ENCODE results near the gene GPR37L1.
"Not testable (repeated sequence)": the region's sequence is repeated elsewhere in the genome, so short reads cannot be mapped to it uniquely, and the experiment has no call there.

The GPR37L1 gene

DNA sequence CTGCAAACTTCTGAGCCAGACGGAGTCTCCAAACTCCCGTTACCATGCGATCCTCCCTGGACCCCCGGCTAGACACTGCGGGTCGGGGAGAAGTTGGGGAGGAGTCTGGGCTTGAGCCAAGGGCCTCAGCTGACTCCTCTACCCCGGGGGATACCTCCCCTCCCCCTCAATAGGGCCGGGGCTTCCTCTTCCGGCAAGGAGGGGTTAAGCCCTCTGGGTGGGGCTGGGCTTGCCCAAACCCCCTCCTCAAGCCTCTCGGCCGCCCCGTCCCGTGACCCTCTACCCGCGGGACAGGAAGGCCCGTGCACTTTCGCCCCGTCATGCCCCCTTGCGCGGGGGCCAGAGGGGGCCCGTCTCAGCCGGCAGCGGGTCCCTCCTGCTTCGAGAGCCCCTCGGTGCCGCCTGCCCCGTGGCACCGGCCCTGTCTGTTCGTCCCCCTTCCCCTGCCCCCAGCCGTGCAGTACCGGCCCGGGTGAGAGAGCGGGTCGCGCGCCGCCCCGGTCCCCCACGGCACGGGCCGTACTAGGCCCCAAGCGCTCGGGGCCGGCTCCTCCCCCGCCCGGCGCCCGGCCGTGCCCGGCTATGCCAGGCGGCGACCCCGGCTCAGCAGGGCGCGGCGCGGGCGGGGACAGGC lies 21.2 kb downstream of the GPR37L1 start:
- TF ChIP-seq, protein P1, sequence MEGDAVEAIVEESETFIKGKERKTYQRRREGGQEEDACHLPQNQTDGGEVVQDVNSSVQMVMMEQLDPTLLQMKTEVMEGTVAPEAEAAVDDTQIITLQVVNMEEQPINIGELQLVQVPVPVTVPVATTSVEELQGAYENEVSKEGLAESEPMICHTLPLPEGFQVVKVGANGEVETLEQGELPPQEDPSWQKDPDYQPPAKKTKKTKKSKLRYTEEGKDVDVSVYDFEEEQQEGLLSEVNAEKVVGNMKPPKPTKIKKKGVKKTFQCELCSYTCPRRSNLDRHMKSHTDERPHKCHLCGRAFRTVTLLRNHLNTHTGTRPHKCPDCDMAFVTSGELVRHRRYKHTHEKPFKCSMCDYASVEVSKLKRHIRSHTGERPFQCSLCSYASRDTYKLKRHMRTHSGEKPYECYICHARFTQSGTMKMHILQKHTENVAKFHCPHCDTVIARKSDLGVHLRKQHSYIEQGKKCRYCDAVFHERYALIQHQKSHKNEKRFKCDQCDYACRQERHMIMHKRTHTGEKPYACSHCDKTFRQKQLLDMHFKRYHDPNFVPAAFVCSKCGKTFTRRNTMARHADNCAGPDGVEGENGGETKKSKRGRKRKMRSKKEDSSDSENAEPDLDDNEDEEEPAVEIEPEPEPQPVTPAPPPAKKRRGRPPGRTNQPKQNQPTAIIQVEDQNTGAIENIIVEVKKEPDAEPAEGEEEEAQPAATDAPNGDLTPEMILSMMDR (conservative IDR thresholded peaks at IDR 0.05; ENCODE audit: control insufficient read depth, insufficient read depth, low read depth, low read length), result no peak
- H3K4me3 ChIP-seq (ENCODE audit: control insufficient read depth, low read depth, low read length), result peak overlapping the region; percentile 76
- no peak for DNase-seq (ENCODE audit: low read depth)

DNA sequence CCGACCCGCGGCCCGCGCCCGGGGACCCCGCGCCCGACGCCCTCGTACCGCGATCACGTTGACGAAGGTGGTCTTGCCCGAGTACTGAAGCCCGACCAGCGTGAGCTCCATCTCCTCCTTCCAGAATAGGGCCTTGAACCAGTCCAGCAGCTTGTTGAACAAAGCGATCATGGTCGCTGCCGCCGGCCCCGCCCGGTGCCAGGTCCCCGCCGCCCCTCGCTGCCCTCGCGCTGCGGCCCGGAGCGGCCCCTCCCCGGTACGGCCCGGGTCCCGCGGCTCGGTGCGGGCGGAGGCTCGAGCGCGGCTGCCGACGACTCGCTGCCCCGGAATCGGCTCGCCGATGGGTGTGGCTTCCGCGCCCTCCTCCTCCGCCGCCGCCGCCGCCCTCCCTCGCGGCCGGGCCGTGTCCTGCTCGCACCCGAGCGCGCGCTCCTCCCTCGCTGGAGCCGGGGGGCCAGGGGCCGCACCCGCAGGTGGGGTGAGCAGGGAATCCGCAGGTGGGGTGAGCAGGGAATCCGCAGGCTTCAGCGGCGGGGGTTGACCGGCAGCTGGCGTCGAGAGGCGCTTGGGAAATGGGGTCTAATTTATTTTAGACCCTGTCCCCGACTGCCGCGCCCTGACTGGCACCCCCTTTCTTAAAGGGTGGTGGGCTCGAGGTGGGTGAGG lies 21.8 kb downstream of the GPR37L1 start, which contains the start of gene ARL8A:
Gene ARL8A (minus strand): TSS at position 336 of the 666 bp plus-strand sequence. CDS start 165 bp downstream, at position 171.
- DNase-seq (ENCODE audit: low read depth), result no peak
- peak within 1 kb of the TSS; percentile 76 for H3K4me3 ChIP-seq (ENCODE audit: control insufficient read depth, low read depth, low read length)
- TF ChIP-seq, protein P1 (conservative IDR thresholded peaks at IDR 0.05; ENCODE audit: control insufficient read depth, insufficient read depth, low read depth, low read length), result no peak

DNA sequence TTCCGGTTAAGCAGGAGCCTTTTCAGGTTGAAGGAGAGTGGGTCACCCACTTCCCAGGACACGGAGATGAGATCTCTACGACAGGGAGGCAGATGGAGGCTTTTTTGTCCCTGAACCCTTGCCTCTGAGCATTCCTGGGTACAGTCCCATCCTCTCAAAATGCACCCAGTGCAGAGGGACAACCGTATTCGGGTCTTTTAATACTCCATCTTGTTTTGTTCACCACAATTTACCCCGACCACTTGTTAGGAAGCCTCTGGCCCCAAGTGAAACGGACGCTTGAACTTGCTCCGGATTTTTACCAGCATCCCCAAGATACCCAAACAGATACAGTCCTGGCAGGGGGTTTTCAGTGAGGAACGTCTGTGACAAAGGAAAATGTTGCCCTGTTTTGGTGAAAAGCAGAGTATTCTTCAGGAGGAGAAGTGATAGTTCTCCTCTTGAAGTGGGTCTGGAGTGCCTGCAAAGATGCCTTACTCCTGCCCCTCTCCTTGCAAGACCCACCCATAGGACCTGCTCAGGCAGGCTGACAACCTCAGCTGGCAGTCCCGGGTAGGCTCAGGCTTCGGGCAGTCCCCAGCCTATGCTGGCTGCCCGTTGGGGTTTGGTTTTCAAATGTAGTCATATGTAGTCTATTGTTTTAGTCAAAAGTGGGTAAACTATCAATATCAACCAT lies 22.5 kb downstream of the GPR37L1 start:
- TF ChIP-seq, protein P1 (conservative IDR thresholded peaks at IDR 0.05; ENCODE audit: control insufficient read depth, insufficient read depth, low read depth, low read length), result no peak
- peak overlapping the region; percentile 50 for H3K4me3 ChIP-seq (ENCODE audit: control insufficient read depth, low read depth, low read length)
- DNase-seq (ENCODE audit: low read depth), result no peak

DNA sequence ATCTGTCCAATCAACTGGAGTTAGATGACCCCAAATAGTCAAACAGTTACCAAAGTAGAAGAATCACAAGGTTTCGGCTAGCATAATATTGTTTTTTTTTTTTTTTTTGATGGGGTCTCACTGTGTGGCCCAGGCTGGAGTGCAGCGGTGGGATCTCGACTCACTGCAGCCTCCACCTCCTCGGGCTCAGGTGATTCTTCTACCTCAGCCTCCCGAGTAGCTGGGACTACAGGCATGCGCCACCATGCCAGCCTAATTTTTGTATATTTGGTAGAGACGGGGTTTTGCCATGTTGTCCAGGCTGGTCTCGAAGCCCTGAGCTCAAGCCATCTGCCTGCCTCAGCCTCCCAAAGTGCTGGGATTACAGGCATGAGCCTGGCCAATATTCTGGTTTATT lies 23.0 kb downstream of the GPR37L1 start:
- DNase-seq (ENCODE audit: low read depth); H3K4me3 ChIP-seq (ENCODE audit: control insufficient read depth, low read depth, low read length): not testable (repeated sequence)

DNA sequence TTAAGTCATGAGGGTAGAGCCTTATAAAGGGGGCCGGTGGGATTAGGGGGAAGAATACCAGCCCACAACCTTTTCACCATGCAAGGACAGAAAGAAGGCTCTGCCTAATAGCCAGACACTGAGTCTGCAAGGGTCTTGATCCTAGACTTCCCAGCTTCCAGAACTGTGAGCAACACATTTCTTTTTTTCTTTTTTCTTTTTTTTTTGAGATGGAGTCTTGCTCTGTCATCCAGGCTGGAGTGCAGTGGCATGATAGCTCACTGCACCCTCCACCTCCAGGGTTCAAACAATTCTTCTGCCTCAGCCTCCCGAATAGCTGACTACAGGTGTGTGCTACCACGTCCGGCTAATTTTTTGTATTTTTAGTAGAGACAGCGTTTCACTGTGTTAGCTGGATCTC lies 23.6 kb downstream of the GPR37L1 start:
- TF ChIP-seq, protein P1 (conservative IDR thresholded peaks at IDR 0.05; ENCODE audit: control insufficient read depth, insufficient read depth, low read depth, low read length), result no peak
- no peak for DNase-seq (ENCODE audit: low read depth)
- H3K4me3 ChIP-seq (ENCODE audit: control insufficient read depth, low read depth, low read length), result no peak overlapping the region

DNA sequence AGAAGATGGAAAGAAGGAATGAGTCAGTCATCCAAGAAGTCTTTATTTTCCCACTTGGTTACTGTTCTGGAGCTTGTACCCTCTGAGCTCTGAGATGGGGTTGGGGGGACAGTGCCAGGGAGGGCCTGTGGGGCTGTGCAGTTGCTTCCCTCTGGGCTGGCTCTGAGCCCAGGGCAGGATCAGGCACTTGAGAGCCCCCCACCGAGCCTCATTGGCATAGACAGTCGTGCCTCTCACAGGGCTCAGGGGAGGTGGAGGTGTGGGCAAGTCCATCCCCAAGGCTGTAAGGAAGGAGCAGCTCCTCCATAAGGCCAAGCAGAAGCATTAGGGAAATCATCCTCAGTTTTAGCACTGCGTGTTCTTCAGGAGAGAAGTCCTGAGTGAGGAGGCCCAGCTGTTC lies 24.3 kb downstream of the GPR37L1 start:
- H3K4me3 ChIP-seq (ENCODE audit: control insufficient read depth, low read depth, low read length), result no peak overlapping the region
- no peak for DNase-seq (ENCODE audit: low read depth)
- TF ChIP-seq, protein P1 (conservative IDR thresholded peaks at IDR 0.05; ENCODE audit: control insufficient read depth, insufficient read depth, low read depth, low read length), result no peak

DNA sequence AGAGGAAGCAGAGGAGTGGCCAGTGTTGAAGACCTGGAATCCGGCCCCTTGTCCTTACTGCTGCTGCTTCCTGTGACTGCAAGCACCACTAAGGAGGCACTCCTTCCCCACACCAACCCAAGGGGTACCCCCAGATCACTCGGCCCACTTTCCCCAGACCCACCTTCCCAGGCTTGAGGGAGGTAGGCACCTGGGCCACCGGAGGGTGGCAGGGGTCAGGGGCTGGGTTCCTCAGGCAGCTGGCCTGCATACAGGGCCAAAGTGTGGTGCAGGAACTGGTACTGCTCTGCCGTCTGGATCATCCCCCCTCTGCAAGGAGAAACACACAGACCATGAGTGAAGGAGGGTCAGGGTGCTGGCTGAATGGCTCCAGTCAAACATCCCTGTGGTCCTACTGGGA lies 25.7 kb downstream of the GPR37L1 start:
- no peak for DNase-seq (ENCODE audit: low read depth)
- TF ChIP-seq, protein P1 (conservative IDR thresholded peaks at IDR 0.05; ENCODE audit: control insufficient read depth, insufficient read depth, low read depth, low read length), result no peak

More for the DNA sequence above, 25.7 kb downstream of the GPR37L1 start:
- no peak overlapping the region for H3K4me3 ChIP-seq (ENCODE audit: control insufficient read depth, low read depth, low read length)
